Mucosa of gallbladder (tissue), 1 donor: ENCODE data around the gene JSRP1. TPM values are rescaled to one million over a fixed set of nuclear protein-coding genes. Genes with fewer than 3 reads are reported as not detected.
A peak's percentile ranks its signal among the peaks of the same experiment; 100 is the strongest.

Source experiments
- DNase-seq: peaks from one replicate; pipeline ENCODE4 v3.0.0-alpha.2; 2020; ENCODE audit warnings: low spot score
- total RNA-seq: library from RNA; stranded (reverse); gene quantifications from one replicate; pipeline ENCODE4 v1.2.1, GENCODE V29; 2021
- donor health status: DM: no; HTN: no; CAD: no.

The JSRP1 gene
- total RNA-seq, 1 donor from 2014 or later = 0.17 TPM

DNA sequence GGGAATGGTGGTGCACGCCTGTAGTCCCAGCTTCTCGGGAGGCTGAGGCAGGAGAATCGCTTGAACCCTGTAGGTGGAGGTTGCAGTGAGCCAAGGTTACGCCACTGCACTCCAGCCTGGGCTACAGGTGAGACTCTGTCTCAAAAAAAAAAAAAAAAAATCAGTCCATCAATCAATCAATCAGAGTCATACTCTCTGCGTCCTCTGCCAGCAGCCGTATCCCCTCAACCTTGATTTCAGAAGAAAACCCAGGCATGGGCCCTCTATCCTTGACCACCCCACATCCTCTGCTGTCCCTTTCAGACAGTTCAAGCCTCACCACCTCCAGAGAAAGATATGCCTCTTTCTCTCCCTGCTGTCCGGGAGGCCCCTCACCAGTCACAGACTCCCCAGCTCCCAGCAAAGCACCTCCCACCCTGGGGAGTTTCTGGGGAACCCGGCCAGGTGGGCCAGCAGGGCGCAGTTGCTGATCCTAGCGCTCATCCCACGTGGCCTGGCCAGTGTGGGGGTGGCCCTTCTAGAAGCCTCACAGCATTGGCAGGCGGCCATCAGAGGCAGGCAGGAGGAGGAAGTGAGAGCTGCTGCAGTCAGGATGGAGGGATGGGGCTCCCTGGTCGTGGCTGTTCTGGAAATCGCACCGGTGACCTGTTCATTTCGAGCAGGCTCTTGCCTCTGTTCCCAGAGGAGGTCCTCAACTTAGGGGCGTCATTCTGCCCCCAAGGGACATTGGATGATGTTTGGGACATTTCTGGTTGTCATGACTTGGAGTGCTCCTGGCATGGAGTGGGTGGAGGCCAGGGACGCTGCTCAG is 10.2 kb upstream of the JSRP1 start:
- peak; percentile 89 for DNase-seq

DNA sequence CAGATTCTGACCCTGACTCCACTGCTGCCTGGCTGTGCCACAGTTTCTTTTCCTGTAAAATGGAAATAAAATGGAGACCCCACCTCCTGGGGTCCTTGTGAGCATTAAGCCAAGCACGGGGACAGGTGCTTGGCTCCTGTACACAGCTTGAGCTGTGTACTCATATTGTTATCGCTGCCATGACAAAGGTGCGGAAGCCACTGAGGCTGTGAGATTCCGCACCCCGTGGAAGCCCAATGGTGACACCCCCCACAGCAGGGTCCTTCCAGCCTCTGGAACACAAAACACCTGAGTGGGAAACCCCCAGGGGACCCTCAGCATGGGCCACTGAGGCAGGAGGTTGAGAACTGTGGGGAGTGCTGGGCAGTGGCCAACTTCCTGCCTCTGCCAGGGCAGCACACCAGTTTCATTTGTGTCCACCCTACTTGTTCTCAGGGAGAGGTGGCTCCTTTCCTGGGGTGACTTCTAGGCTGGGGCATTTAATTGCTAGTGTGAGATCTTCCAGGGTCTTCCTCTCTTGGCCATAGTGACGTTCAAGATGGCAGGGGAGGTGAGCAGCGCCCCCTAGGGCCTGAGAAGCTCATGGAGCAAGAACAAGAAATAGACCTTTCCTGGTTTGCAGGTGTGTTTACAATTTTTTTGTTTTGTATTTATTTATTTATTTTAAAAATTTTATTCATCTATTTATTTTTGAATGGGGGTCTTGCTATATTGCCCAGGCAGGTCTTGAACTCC is 5.4 kb upstream of the JSRP1 start:
- no peak for DNase-seq

DNA sequence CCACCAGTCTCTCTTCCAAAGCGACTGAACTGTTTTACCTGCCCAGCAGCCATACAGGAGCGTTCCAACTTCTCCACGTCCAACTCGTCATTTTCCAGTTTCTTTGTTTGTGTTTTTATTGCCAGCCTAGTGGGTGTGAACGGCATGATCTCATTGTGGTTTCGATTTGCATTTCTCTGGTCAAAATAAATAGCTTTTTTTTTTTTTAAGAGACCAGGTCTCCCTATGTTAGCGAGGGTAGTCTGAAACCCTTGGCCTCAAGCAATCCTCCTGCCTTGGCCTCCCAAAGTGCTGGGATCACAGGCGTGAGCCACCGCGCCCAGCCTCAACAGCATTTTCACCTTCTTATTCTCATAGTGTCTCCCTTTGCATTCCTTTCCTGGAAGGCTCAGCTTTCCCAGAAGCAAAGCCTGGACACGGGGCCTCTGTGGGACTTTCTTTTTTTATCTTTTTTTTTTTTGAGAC is 4.2 kb upstream of the JSRP1 start:
- DNase-seq = no peak

DNA sequence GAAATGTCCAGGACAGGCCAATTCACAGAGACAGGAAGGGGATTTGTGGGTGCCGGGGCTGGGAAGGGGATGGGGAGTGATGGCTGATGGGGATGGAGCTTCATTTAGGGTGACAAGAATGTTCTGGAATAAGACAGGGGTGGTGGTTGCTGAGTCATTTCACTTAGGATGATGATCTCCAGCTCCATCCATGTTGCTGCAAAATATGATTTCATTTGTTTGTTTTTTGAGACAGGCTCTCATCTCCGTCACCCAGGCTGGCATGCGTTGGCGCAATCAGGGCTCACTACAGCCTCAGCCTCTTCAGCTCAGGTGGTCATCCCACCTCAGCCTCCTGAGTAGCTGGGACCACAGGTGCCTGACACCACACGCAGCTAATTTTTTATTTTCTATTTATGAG is 3.1 kb upstream of the JSRP1 start:
- DNase-seq = no peak

DNA sequence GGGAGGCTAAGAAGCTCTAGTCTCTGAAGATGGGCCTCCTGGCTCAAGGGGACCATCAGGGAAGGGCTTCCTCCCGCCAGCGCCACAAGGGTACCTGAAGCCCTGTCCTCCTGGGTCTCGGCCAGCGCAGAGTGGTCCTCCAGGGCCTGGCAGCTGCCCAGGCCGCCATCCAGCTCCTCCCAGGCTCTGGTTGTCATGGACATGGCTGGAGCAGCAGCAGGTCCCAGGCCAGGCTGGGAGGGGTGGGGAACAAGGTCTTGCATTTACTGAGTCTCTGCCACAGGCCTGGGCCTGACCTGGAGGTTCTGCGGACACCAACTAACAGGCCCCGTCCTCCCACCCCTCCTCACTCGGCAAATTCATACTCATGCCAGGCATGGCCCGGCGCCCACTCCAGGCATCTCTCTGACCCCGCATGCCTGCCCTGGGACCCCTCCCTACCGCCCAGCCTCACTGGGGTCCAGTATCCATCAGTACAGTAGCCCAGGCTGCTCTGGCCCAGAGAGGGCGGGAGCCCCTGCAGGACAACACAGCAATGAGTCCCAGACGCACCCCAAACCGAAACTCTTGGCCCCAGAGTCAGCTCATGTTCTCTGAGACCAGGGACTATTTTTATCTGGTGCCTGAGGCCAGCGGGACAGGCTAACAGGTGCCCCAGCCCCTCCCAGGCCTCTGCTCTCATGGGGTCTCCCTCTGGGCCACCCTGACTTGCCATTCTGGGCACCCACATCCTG is 938 bp downstream of the JSRP1 start:
- DNase-seq = no peak

DNA sequence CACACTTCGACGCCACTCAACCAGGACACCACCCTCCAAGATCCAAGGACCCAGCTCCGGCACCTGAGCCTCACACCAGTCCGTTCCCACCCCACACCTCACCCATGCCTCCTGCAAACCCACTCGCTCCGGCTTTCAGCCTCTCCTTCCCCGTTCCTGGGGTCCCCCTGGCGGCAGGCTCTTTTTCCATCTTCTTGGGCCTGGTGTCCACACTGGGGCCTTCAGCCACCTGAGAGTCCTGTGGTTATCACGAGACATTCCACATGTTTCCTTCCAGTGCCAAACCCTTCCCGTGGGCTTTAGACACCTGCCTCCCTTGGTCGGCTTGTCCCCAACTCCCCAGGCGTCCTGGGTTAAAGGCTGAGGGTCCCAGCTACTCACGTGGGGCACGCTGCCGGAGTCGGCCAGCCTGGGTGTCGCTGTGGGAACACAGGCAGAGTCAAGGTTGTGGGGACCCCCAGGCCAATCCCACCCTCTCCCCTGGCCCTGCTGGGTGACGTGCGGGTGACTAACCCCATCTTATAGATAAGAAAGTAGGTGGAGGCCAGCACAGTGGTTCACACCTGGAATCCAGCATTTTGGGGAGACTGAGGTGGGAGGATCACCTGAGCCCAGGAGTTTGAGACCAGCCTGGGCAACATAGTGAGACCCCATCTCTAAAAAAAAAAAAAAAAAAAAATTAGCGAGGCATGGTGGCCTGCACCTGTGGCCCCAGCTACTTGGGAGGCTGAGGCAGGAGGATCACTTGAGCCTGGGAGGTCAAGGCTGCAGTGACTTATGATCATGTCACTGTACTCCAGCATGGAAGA is 1.9 kb downstream of the JSRP1 start:
- no peak for DNase-seq

DNA sequence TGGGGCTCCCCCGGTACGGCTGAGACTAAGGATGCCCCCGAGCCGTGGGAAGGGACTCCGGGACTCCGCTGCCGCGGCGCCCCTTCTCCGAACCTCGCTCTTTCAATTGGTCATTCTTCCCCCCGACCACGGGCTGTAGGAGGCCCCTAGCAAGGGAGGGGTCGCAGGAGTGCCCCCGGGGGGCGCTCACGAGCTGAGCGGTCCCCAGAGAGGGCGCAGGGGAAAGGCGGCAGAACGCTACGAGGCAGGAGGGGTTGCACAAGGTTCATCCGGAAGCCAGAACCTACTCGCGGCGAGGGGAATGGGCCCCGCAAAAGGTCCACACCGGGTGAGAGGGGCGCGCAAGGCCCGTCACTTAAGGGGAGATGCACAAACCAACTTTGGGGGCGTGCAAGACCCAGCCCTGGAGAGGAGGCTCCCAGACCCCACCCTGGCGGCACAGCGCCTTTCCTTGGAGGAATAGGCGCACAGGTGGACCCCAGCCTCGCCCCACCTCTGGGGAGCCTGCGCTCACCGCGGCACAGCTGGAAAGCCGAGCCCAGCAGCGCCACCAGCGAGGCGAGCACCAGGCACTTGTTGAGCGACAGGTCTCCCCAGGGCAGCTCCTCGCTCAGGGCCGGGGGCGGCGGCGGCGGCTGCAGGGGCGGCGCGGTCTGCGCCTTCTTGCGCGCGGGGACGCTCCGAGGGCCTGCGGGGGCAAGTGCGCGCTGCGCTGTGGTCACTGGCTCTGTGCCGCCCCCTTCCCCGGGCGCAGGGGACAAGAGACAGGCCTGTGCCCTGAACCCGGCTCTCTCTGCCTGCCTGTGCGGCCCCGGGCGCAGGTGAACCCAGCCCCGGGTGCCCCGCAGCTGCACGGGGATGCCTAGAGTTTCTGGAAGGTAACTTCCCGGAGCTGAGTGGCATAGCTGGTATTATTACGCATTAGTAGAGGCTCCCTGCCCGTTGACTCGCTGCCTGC is 2.8 kb downstream of the JSRP1 start:
- DNase-seq = no peak

DNA sequence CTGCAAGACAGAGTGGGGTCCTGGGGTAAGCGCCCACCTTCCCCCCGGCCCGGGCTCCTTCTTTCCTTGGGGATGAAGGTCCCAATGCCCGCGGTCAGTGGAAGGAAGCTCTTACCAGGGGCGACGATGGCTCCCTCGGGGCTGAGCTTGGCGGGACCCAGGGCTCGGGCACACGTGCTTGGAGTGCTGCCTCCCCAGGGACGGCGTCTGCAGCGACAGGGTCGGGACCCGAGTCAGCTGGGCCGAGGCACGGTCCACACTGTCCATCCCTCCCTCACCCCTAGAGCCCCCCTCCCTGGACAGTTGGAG is 3.5 kb downstream of the JSRP1 start:
- no peak for DNase-seq

DNA sequence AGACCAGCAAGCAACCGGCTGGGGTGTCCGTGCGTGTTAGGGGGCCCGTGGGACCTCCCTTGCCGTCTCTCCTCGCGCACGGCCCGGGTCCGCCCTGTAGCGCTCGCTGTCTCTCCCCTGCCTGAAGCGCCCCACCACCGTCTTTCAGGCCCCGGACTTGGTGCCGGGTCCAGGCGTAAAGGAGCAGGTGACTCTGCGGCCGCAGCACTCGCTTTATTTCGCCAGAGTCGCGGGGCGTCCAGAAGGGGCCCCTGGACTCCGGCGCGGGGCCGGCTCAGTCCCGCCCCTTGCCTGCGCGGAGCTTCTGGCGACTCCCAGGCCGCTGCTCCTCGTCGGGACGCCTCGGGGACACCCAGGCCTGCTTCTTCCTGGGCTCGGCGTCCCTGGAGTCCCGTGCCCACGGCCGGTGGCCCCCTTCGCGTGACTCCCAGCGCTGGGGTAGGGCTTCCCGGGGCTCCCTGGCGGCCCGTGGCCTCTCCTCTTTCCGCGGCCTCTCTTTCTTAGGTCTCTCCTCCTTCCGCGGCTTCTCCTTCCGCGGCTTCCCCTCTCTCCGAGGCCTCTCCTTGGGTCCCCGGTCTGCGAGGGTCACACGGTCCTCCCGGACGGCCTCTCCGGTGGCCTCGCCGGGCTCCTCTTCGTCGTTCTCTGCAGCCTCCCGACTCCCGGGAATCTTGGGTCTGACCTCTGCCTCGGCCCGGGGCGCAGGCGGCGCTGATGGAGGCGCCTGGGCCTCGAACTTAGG is 4.0 kb downstream of the JSRP1 start:
- DNase-seq = no peak

DNA sequence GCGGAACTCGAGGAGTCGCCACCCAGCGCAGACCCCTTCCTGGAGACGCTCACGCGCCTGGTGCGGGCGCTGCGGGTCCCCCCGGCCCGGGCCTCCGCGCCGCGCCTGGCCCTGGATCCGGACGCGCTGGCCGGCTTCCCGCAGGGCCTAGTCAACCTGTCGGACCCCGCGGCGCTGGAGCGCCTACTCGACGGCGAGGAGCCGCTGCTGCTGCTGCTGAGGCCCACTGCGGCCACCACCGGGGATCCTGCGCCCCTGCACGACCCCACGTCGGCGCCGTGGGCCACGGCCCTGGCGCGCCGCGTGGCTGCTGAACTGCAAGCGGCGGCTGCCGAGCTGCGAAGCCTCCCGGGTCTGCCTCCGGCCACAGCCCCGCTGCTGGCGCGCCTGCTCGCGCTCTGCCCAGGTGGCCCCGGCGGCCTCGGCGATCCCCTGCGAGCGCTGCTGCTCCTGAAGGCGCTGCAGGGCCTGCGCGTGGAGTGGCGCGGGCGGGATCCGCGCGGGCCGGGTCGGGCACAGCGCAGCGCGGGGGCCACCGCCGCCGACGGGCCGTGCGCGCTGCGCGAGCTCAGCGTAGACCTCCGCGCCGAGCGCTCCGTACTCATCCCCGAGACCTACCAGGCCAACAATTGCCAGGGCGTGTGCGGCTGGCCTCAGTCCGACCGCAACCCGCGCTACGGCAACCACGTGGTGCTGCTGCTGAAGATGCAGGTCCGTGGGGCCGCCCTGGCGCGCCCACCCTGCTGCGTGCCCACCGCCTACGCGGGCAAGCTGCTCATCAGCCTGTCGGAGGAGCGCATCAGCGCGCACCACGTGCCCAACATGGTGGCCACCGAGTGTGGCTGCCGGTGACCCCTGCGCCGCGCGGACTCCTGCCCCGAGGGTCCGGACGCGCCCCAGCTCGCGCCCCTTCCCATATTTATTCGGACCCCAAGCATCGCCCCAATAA is 4.8 kb downstream of the JSRP1 start:
- no peak for DNase-seq

DNA sequence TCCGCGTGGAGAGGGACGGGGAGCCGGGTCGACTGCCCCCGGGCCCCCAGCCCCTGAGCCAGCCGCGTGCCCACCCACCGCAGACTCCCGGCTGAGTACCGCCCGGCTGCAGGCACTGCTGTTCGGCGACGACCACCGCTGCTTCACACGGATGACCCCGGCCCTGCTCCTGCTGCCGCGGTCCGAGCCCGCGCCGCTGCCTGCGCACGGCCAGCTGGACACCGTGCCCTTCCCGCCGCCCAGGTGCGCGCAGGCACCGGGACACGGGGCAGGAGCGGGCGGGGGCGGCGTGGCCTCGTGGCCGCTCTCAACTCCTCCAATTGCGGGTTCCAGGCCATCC is 5.5 kb downstream of the JSRP1 start:
- DNase-seq = no peak

DNA sequence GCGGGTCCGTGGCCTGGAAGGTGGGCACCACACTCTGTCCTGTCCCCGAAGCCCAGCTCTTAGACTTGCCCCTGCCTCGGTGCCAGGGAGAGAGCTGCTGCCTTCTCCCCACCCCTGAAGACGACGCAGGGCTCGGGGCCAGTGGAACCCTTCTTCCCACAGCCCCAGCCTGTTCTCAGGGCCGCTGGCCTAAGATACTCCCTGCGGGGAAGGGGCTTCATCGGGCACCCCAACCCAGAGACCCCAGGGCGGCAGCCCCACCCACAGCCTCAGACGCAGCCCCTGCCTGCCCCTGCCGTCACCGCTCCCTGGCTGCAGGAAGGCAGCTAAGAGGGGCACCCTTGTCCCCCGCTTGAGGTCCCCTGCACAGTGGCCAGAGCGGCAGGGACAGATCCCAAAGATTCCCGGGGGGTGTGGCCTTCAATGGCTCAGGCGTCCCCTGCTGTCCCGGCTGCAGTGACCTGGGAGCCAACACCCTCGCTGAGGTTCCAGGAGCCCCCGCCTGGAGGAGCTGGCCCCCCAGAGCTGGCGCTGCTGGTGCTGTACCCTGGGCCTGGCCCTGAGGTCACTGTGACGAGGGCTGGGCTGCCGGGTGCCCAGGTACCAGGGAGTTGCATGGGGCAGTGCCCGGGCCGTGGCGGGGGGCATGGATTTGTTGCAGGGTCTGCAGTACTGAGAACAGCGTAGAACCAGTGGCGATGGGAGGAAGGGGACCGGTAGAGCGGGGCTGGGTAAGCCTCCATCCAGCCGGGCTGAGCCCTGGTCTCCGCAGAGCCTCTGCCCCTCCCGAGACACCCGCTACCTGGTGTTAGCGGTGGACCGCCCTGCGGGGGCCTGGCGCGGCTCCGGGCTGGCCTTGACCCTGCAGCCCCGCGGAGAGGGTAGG is 6.1 kb downstream of the JSRP1 start:
- no peak for DNase-seq

DNA sequence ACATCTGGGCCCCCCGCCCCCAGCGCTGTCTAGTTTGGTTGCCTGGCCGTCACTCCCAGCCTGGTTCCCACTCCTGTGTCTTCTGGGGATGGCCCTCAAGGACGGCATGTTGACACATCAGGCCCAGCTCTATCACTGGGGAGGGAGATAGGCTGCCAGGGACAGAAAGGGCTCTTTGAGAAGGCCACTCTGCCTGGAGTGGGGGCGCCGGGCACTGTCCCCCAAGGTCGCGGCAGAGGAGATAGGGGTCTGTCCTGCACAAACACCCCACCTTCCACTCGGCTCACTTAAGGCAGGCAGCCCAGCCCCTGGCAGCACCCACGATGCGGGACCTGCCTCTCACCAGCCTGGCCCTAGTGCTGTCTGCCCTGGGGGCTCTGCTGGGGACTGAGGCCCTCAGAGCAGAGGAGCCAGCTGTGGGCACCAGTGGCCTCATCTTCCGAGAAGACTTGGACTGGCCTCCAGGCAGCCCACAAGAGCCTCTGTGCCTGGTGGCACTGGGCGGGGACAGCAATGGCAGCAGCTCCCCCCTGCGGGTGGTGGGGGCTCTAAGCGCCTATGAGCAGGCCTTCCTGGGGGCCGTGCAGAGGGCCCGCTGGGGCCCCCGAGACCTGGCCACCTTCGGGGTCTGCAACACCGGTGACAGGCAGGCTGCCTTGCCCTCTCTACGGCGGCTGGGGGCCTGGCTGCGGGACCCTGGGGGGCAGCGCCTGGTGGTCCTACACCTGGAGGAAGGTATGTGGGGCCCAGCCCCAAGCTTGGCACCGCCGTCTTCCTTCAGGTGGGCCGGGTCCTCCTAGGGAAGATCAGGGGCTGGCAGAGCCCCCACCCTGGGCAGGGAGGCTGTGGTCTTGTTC is 7.0 kb downstream of the JSRP1 start, which contains the start of gene AMH:
Gene AMH (plus strand): TSS at position 314 of the 857 bp plus-strand sequence. CDS start 10 bp downstream, at position 324.
- DNase-seq = no peak

DNA sequence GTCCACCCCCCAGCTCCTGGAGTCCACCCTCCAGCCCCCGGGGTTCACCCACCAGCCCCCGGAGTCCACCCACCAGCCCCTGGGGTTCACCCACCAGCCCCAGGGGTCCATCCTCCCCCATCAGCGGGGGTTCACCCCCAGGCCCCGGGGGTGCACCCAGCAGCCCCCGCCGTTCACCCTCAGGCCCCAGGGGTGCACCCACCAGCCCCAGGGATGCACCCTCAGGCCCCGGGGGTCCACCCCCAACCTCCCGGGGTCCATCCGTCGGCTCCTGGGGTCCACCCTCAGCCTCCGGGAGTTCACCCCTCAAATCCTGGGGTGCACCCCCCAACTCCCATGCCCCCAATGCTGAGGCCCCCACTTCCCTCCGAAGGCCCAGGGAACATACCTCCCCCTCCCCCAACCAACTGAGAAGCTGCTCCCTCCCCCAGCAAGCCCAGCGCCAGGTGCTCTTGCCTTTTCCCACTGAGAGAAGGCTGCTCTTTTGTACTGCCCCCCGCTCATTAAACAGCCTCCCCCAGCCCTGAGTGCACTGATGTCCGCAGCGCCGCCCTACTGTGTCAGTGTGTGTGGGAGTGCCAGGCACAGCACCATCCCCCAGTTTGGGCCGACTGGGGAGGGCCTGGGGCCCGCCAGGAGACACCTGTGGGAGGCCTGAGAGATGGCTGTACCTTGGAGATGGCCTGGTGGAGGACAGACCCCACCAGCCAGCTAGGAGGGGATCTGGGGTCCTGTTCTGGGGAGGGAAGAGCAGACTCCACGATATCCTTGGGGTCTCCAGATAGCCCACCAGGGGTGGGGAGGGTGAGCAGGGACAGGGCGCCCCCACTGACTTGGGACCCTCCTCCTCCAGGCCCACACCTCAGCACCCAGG is 7.8 kb downstream of the JSRP1 start:
- no peak for DNase-seq

DNA sequence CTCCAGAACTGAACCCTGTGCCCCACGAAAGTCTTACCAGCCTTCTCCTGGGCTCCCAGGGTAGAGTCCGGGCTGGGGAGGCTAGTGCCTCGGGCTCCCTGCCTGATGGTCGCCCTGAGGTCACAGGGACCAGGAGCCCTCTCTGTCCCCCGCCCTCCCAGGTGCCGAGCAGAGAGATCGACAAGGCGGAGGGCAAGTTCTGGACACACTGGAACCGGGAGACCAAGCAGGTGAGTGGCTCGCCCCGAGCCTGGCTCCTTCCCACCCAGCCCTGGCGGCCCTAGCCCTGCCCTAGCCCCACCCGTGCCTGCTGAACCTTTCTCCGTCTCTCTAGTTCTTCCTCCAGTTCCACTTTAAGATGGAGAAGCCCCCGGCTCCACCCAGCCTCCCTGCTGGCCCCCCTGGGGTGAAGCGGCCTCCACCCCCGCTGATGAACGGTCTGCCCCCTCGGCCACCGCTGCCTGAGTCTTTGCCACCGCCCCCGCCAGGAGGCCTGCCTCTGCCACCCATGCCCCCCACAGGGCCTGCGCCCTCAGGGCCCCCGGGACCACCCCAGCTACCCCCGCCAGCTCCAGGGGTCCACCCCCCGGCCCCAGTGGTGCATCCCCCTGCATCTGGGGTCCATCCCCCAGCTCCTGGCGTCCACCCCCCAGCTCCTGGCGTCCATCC is 8.7 kb downstream of the JSRP1 start:
- DNase-seq = no peak
